SKM-1 treated with dmso at 0.1 percent for 144 hours (cell line): ENCODE measurements around the gene ZNF3.

ENCODE experiments used
- DNase-seq: peaks from one replicate; lab custom pipeline; 2025; ENCODE audit not compliant: unreplicated experiment; lab: John Stamatoyannopoulos, UW

The ZNF3 gene

DNA sequence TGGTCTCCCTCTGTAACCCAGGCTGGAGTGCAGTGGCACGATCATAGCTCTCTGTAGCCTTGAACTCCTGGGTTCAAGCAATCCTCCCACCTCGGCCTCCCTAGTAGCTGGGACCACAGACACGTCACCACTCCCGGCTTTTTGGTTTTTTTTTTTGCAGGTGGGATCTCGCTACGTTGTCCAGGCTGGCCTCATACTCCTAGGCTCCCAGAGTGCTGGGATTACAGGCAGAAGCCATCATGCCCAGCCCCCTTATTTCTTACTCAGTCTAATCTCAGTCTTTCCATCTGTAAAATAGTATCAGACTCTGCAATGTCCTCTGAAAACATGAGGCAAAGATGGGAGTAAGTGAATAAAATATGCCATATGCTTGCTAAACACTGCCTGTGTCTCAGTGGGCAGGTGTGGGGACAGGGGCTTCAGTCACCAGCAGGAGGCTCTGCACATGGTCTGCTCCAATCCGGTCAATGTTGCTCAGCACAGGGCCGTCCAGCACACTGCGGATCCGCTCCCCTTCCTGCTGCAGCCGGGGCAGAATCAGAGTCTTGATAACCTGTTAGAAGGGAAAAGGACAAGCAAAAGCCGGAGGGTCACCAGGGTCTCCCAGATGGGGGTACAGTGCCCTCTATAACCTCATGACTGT is 28.1 kb upstream of the ZNF3 start:
- no peak for DNase-seq

- DNase-seq: no peak
Measured at GRCh38 chr7:100107890-100108289, 26.4 kb upstream of the ZNF3 start.

DNA sequence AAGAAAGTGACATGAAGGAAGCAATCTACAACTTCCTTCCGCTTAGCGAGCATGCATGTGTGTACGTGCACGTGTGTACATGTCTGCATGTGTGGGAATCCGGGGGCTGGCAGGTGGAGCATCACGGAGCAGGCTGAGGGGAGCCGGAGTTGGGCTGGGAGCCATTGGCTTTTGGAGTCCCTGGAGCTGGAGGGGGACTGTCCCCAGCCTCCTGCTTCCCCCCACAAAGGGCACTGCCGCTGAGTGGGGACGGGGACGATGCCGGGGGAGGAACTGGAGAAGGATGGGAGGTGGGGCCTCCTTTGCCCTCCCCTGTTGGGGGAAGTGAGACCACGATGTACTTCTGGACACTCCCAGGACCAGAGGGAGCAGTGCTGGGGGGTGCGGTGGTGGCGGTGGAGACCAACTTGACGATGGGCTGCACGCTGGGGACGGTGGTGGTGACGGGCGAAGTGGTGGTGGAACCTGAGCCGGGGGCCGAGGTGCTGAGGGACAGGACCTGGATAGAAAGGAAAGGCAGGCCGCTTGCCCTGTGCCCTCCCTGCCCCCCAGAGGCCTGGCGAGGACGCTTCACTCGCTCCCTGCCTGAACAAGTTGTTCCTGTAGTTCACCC is 25.7 kb upstream of the ZNF3 start:
- no peak for DNase-seq

- no peak for DNase-seq
Measured at GRCh38 chr7:100106633-100107032, 25.1 kb upstream of the ZNF3 start.

GRCh38 chr7:100105534-100105933 is 24.0 kb upstream of the ZNF3 start:
- DNase-seq: no peak

DNA sequence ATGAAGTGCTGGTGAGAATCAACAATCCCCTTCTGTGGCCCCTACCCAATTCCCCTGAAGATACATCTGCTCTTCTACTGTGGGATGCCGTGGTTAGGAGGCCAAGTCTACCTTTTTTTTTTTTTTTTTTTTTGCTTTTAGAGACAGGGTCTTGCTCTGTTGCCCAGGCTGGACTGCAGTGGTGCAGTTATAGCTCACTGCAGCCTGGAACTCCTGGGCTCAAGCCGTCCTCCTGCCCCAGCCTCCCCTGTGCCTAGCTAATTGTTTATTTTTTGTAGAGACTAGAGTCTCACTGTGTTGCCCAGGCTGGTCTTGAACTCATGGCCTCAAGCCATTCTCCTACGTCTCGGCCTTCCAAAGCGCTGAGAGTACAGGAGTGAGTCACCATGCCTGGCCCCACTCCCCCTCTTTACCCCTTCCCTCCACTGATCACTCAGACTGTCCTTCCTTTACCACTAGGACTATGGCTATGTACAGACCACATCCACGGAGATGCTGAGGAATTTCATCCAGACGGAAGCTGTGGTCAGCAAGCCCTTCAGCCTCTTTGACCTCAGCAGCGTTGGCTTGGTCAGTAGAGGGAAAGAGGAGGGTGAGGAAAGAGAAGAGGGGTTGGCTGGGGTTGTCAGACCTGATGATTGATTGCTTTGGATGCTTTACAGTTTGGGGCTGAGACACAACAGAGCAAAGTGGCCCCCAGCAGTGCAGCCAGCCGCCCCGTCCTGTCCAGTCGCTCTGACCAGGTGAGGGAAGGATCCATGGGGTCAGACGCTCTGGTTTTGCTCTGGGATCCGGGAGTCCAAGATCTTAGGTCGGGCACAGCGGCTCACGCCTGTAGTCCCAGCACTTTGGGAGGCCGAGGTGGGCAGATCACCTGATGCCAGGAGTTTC is 21.7 kb upstream of the ZNF3 start:
- DNase-seq: no peak

- DNase-seq: peak; percentile 98
Measured at GRCh38 chr7:100101016-100101862, 19.7 kb upstream of the ZNF3 start, which contains the start of the genes AP4M1 and MCM7. Gene AP4M1, plus strand, starts transcription at chr7:100101643. Its CDS starts 72 bp downstream, at chr7:100101715. Gene MCM7, minus strand, starts transcription at chr7:100101397. Its CDS starts 103 bp downstream, at chr7:100101294.

DNA sequence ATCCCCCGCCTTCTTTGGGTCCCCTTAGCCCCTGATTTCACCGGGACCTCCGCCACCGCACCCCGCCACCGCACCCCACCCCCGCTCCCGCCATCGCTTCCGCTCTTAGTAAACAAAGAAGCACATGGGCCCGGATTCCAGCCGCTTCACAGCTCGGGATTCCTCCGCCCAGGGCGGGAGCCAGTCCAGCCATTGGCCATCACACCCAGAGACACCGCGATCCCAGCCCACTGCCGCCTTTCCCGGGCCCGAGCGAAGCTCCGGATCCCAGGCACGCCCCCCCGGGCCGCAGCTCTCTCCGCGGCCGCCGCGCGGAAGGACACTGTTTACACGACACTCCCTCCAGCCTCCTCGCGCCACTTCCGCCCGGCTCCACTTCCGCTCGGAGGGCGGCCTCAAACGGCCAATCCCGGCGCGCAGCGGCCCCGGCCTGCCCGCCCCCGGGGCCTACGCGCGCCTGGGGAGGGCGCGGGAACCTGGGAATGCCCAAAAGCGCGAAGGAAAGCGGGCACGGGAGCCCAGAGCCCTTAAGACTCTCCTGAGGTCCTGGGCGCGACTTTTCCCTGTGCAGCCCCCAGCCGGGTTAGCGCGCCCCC is 19.0 kb upstream of the ZNF3 start:
- DNase-seq: peak; percentile 80

DNA sequence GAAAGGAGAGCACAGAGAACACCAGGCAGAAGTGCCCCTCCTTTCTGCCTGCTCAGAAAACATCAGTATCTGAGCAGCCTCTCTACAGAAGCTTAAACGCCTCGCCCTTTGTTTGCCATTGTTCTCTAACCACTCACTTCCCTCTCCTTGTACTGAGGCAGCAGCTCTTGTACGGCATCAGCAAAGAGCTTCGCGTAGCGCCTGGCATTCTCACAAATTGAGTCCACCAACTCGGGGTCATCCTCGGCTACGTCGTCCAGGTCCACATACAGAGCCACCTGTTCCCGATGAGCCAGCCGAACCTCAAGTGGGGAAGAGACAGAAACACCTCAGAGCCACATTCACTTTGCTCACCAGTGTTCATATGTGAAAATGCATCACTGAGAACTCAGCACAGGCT is 17.9 kb upstream of the ZNF3 start:
- no peak for DNase-seq

DNA sequence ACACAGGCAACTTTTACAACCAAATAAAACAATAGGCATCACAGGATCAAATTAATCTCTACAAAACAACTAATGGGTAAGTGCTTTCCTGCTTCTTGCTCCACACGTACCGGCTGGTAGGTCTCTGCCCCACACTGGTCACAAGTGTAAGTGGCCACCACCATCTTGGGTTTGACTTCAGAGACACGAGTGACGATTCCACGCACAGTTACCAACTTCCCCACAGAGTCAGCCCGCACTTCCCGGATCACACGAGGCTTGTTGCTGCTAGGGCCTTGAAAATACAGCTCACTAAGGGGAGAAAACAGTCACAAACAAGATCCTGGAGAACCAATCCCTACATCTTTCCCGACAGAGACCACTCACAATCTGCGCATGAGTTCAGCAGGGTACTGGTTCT is 17.4 kb upstream of the ZNF3 start:
- DNase-seq: no peak

DNA sequence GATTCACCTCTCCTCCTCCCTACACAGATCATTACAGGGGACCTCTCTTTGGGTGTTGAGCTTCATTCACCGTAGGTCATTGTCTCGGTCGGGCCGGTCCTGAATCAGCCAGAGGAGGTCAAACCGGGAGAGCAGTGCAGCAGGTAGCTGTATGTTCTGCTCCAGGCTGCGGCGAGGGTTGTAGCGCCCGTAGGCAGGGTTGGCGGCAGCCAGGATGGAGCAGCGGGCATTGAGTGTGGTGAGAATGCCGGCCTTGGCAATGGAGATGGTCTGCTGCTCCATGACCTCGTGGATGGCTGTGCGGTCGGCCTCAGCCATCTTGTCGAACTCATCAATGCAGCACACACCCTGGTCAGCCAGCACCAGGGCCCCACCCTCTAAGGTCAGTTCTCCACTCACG is 14.2 kb upstream of the ZNF3 start:
- DNase-seq: no peak

DNA sequence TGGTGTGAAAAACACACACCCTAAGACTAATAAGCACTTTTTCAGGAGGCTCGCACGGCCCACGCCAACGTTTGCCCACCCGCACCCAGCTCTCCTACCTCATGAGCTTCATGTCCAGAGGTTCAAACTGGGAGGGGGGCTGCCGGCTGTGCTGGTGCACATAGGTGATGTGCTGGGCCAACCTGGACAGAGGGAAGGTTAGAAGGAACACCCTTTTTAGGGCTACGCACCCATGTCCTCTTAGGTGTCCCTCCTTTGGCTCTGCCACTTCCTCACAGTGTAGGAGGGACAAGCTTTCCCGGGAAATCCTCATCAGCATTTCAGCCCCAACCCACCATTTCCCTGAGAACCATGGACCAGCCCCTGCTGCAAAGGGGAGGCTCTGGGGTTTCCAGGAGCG is 13.8 kb upstream of the ZNF3 start:
- DNase-seq: no peak

DNA sequence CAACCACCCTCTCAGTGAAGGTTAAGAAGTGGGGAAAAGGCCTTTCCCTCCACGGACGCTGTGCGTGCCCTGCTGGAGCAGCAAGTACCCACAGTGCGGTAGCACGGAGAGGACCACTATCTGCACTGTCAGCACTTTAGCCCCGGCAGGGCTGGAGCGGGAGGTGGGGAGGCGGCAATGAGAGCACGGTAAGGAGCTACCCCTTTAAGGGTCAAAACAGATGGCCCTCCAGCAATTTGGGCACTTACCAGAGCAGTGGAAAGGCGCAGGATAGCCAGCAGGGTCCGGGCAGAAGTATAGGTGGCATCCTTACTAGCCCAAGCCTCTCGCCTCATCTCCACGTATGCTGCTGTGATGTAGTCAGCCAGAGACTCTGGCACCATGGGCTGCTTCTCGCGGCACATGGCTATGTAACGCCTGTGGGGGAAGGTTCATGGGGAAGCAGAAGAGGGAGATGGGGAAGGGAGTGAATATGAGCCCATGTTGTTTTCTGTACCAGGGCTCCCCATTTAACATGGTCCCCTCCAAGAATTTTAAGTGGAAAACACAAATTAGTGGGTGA is 12.5 kb upstream of the ZNF3 start:
- no peak for DNase-seq

- no peak for DNase-seq
Measured at GRCh38 chr7:100093498-100093897, 12.0 kb upstream of the ZNF3 start.

DNA sequence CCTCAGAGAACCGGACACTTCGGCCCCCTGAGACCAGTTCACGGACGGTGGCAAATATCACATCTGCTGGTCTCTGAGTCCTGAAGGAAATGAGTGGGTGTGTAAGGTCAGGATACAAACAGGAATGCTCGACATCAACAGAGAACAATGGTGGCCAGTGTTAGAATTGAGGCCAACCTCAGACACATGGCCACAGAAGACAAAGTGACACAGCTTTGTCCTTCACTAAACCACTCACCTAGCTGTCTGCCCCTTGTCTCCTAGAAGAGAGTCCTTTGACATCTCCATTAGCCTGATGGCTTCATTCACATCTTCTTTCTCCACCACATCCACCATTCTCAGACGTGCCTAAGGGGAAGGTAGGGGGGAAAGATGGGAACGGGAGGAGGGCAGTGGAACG is 11.5 kb upstream of the ZNF3 start:
- no peak for DNase-seq

DNA sequence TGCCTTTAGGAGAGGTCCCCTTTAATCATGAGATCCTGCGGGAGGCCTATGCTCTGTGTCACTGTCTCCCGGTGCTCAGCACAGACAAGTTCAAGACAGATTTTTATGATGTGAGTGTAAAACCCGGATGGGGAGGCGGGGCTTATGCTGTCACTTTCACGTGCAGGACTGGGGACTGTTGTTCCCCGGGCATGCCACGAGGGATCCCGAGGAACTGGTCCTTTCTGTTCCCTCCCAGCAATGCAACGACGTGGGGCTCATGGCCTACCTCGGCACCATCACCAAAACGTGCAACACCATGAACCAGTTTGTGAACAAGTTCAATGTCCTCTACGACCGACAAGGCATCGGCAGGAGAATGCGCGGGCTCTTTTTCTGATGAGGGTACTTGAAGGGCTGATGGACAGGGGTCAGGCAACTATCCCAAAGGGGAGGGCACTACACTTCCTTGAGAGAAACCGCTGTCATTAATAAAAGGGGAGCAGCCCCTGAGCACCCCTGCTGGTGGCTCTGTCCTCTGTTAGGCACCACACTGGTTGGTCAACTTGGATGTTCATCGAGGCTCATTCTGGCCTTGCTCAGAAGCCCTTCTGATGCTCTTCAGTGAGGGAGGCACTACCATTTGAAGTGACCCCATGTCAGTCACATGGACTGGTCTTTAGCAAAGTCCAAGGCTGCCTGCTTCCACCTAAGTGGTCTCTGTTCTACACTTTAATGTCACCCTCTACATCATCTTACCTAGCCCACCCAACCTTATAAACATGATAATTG is 10.1 kb upstream of the ZNF3 start:
- no peak for DNase-seq

DNA sequence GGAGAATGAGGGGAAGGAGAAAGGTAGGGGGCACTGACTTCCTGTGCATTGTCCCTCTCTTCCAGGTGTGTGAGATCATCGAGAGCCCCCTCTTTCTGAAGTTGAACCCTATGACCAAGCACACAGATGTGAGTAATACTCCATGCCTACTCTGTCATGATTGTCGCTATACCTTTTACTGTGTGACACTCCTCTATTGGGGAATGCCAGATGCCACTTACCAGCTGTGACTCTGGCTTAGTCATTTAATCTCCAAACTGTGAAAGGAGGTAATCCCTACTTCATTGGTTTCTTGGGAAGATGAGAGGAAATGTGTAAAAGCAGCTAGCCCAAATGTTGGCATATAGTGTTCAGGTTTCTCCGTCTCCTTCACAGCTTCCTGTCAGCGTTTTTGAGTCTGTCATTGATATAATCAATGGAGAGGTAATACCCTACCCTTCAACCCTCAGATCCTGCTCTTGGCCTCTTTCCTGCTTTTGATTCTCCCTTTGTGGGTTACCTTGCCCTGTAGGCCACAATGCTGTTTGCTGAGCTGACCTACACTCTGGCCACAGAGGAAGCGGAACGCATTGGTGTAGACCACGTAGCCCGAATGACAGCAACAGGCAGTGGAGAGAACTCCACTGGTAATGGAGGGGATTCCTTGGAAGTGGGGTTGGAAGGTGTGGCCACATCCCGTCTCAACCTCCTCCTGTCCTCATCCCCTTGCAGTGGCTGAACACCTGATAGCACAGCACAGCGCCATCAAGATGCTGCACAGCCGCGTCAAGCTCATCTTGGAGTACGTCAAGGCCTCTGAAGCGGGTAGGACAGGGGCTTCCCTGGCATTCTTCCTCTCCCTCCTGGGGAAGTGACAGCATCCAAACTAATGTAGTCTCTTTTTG is 9.2 kb upstream of the ZNF3 start:
- DNase-seq: no peak

GRCh38 chr7:100089458-100090196 is 8.1 kb upstream of the ZNF3 start:
- DNase-seq: no peak
